ENCODE measurements around the gene HEATR3.

The HEATR3 gene

DNA sequence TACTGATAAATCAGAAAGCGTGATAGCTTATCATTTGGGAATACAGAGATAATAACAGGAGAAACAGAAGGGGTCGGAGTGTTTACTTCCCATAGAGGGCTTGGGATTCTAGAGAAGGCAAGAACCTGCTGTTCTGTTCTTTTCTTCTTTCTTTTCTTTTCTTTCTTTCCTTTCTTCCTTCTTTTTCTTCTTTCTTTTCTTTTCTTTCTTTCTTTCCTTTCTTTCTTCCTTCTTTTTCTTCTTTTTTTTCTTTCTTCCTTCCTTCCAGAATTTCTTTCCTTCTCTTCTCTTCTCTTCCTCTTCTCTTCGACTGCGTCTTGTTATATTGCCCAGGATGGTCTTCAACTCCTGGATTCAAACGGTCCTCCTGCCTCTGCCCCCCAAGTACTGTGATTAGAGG lies 22.4 kb upstream of the HEATR3 start:
- H3K27ac ChIP-seq: no peak overlapping the region
- no peaks in the 10 kb centered on the region for H3K36me3 ChIP-seq (replicated peaks)
- no peaks in the 10 kb centered on the region for H3K27me3 ChIP-seq (replicated peaks)
- in situ Hi-C loops (cut with HindIII; ENCODE audit: low pct_ligation_motif_present, low sequenced_read_pairs): no loop called here
- no peak overlapping the region for H3K4me3 ChIP-seq (ENCODE audit: low read depth, low read length)
- no peak for DNase-seq
- TF ChIP-seq, protein P1, sequence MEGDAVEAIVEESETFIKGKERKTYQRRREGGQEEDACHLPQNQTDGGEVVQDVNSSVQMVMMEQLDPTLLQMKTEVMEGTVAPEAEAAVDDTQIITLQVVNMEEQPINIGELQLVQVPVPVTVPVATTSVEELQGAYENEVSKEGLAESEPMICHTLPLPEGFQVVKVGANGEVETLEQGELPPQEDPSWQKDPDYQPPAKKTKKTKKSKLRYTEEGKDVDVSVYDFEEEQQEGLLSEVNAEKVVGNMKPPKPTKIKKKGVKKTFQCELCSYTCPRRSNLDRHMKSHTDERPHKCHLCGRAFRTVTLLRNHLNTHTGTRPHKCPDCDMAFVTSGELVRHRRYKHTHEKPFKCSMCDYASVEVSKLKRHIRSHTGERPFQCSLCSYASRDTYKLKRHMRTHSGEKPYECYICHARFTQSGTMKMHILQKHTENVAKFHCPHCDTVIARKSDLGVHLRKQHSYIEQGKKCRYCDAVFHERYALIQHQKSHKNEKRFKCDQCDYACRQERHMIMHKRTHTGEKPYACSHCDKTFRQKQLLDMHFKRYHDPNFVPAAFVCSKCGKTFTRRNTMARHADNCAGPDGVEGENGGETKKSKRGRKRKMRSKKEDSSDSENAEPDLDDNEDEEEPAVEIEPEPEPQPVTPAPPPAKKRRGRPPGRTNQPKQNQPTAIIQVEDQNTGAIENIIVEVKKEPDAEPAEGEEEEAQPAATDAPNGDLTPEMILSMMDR (IDR thresholded peaks at IDR 0.05; ENCODE audit: low read depth, low read length, missing control alignments): no peak

GRCh38 chr16:50045412-50045811 lies 20.4 kb upstream of the HEATR3 start:
- in situ Hi-C loops (cut with HindIII; ENCODE audit: low pct_ligation_motif_present, low sequenced_read_pairs): no loop called here
- Histone ChIP-seq H3K27ac (no peak overlapping the region), H3K27me3 (replicated peaks) (no peaks in the 10 kb centered on the region), H3K4me3 (ENCODE audit: low read depth, low read length) (no peak overlapping the region), H3K36me3 (replicated peaks) (no peaks in the 10 kb centered on the region)
- DNase-seq: no peak
- TF ChIP-seq, protein P1 (IDR thresholded peaks at IDR 0.05; ENCODE audit: low read depth, low read length, missing control alignments): no peak

DNA sequence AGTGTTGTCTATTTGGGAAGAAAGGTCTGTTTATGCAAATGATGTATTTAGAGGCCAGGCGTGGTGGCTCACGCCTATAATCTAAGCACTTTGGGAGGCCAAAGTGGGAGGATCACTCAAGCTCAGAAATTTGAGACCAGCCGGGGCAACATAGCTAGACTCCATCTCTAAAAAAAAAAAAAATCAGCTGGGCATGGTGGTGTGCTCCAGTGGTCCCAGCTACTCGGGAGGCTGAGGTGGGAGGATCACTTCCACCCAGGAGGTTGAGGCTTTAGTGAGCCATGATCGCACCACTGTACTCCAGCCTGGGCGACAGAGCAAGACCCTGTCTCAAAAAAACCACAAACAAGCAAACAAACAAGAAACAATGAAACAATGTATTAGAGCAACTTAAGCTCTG lies 18.9 kb upstream of the HEATR3 start:
- Histone ChIP-seq H3K27ac (no peak overlapping the region), H3K4me3 (ENCODE audit: low read depth, low read length) (no peak overlapping the region), H3K27me3 (replicated peaks) (no peaks in the 10 kb centered on the region), H3K36me3 (replicated peaks) (no peaks in the 10 kb centered on the region)
- TF ChIP-seq, protein P1 (IDR thresholded peaks at IDR 0.05; ENCODE audit: low read depth, low read length, missing control alignments): no peak
- in situ Hi-C loops (cut with HindIII; ENCODE audit: low pct_ligation_motif_present, low sequenced_read_pairs): no loop called here
- no peak for DNase-seq

- no peak for DNase-seq
- in situ Hi-C loops (cut with HindIII; ENCODE audit: low pct_ligation_motif_present, low sequenced_read_pairs): no loop called here
- Histone ChIP-seq H3K36me3 (replicated peaks) (no peaks in the 10 kb centered on the region), H3K27me3 (replicated peaks) (no peaks in the 10 kb centered on the region), H3K4me3 (ENCODE audit: low read depth, low read length) (no peak overlapping the region), H3K27ac (no peak overlapping the region)
- TF ChIP-seq, protein P1 (IDR thresholded peaks at IDR 0.05; ENCODE audit: low read depth, low read length, missing control alignments): no peak
These were observed 17.9 kb upstream of the HEATR3 start for GRCh38 chr16:50047864-50048263.

- DNase-seq: no peak
- H3K36me3 ChIP-seq (replicated peaks): no peaks in the 10 kb centered on the region
- in situ Hi-C loops (cut with HindIII; ENCODE audit: low pct_ligation_motif_present, low sequenced_read_pairs): no loop called here
- no peaks in the 10 kb centered on the region for H3K27me3 ChIP-seq (replicated peaks)
- TF ChIP-seq, protein P1 (IDR thresholded peaks at IDR 0.05; ENCODE audit: low read depth, low read length, missing control alignments): no peak
- H3K4me3 ChIP-seq (ENCODE audit: low read depth, low read length): no peak overlapping the region
- no peak overlapping the region for H3K27ac ChIP-seq
These were observed 15.0 kb upstream of the HEATR3 start for GRCh38 chr16:50050802-50051201.

GRCh38 chr16:50056226-50056625 lies 9.5 kb upstream of the HEATR3 start:
- in situ Hi-C loops (cut with HindIII; ENCODE audit: low pct_ligation_motif_present, low sequenced_read_pairs): no loop called here
- no peak for DNase-seq
- no peak overlapping the region for H3K27ac ChIP-seq
- H3K36me3 ChIP-seq (replicated peaks): no peaks in the 10 kb centered on the region
- TF ChIP-seq, protein P1 (IDR thresholded peaks at IDR 0.05; ENCODE audit: low read depth, low read length, missing control alignments): no peak
- no peak overlapping the region for H3K4me3 ChIP-seq (ENCODE audit: low read depth, low read length)
- no peaks in the 10 kb centered on the region for H3K27me3 ChIP-seq (replicated peaks)

Data from brain microvascular endothelial cell (primary cell).